Esophagus muscularis mucosa (tissue), 4 donors: ENCODE data around the gene CLSTN3. TPM values are rescaled to one million over a fixed set of nuclear protein-coding genes. Genes with fewer than 3 reads are reported as not detected.
A peak's percentile ranks its signal among the peaks of the same experiment; 100 is the strongest.

Experiments
- DNase-seq: peaks from one replicate; pipeline ENCODE4 v3.0.0-alpha.2; 2017; ENCODE audit errors: extremely low spot score
- H3K27ac ChIP-seq, 4 donors: fragments of 200-600 bp; sonication (generic); replicated peaks in 1 of 4; 1 replicate in 3 of 4; 2 replicates in 1 of 4; pipeline ENCODE4 v1.5.1; 2016 to 2019; ENCODE audit warnings: mild to moderate bottlenecking in 1 of 4
- H3K27me3 ChIP-seq, 4 donors: fragments of 200-600 bp; sonication (generic); one replicate each; pipeline versions ENCODE4 v1.5.1 to v1.6.0; 2016 to 2019
- H3K36me3 ChIP-seq, 4 donors: fragments of 200-600 bp; sonication (generic); one replicate each; pipeline ENCODE4 v1.5.1; 2016 to 2019
- H3K4me1 ChIP-seq, 4 donors: fragments of 200-600 bp; sonication (generic); one replicate each; pipeline ENCODE4 v1.5.1; 2016 to 2019
- H3K4me3 ChIP-seq, 4 donors: fragments of 200-600 bp; sonication (generic); 1 replicate in 2 of 4; 2 replicates in 2 of 4; pipeline ENCODE4 v1.5.1; 2016 to 2019; ENCODE audit warnings: mild to moderate bottlenecking in 4 of 4, moderate library complexity in 1 of 4
- H3K9me3 ChIP-seq, 4 donors: fragments of 200-600 bp; sonication (generic); 1 replicate in 3 of 4; 2 replicates in 1 of 4; pipeline ENCODE4 v1.5.1; 2016 to 2019
- EP300 ChIP-seq: sonication (generic); formaldehyde crosslinking; IDR thresholded peaks from one replicate; pipeline ENCODE4 v1.6.1; 2017; ENCODE audit warnings: antibody characterized with exemption
- POLR2A ChIP-seq: fragments of 450-650 bp; IDR thresholded peaks from one replicate; pipeline ENCODE4 v1.6.1; 2017; ENCODE audit warnings: antibody characterized with exemption, moderate library complexity, mild to moderate bottlenecking, low read depth
- POLR2AphosphoS5 ChIP-seq, 2 donors: sonication (generic); formaldehyde crosslinking; IDR thresholded peaks; one replicate each; pipeline ENCODE4 v1.6.1; 2017; ENCODE audit warnings: antibody characterized with exemption in 2 of 2
- WGBS: methylation state at CpG from one replicate; pipeline ENCODE4 v1.1.5; 2018; 5-methylcytosine and 5-hydroxymethylcytosine counted together
- intact Hi-C: fragments of 100-400 bp; cut with DNase I; formaldehyde crosslinking; loops from one replicate; pipeline ENCODE4 v1.15.1; 2023
- total RNA-seq, 4 donors: library from RNA; depleted of rRNA; stranded (reverse); fragments of >200 nt; gene quantifications; one replicate each; pipeline versions ENCODE4 v1.1.0 to v1.2.1, GENCODE V29; 2016
- TF ChIP-seq, protein P1 (sequence below), 3 experiments: fragments of 200-600 bp in 2 of 3; fragments of 450-650 bp in 1 of 3; sonication (generic) in 2 of 3; IDR thresholded peaks; one replicate each; pipeline ENCODE4 v1.5.1; 2017 to 2019; ENCODE audit warnings: antibody characterized with exemption in 3 of 3, mild to moderate bottlenecking in 2 of 3, moderate library complexity in 1 of 3

Gene CLSTN3
- total RNA-seq, 4 donors from 2014 or later = 9.6 to 25.6 (median 19.3) TPM

DNA sequence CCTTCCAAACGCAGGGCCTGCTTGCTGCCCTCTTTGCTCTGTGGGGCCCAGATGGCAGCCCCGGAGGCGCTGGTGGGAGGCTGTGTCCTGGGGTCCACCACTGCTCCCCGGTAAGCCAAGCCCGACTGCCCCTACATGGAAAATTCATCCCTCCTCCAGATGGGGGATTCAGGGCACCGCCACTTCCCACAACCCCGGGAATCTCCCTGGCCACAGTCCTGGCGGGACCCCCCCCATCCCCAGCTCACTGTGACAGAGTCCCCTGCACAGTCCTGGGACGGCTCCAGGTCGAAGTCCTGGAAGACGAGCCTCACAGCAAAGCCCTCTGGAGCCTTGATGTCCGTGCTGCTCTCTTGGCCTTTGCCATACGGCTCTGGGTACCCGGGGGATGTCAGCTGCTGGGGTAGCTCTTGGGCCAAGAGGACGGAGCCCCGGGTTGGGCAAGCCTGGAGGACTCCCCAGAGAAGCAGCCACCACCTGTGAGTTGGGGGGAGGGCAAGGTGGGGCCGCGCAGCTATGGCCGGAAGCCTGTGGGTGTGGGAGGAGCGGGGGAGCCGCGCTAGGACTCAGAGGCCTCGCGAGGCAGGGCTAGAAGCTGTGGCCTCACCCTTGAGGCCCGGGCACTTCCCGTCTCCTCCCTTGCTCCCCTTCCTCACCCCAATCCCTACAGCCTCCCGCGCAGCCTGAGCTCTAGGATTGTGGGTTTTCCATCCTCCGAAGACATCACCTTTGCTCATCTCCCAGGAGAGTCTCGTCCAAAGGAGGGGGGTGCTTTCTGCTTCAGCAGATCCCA lies 22.0 kb upstream of the CLSTN3 start:
- no peaks in the 10 kb centered on the region for H3K9me3 ChIP-seq
- H3K27ac ChIP-seq = peak overlapping the region; percentile 91 to 96 (median 94)
- TF ChIP-seq POLR2AphosphoS5 (IDR thresholded peaks at IDR 0.05) = peak; percentile 70 to 75
- TF ChIP-seq, protein P1, sequence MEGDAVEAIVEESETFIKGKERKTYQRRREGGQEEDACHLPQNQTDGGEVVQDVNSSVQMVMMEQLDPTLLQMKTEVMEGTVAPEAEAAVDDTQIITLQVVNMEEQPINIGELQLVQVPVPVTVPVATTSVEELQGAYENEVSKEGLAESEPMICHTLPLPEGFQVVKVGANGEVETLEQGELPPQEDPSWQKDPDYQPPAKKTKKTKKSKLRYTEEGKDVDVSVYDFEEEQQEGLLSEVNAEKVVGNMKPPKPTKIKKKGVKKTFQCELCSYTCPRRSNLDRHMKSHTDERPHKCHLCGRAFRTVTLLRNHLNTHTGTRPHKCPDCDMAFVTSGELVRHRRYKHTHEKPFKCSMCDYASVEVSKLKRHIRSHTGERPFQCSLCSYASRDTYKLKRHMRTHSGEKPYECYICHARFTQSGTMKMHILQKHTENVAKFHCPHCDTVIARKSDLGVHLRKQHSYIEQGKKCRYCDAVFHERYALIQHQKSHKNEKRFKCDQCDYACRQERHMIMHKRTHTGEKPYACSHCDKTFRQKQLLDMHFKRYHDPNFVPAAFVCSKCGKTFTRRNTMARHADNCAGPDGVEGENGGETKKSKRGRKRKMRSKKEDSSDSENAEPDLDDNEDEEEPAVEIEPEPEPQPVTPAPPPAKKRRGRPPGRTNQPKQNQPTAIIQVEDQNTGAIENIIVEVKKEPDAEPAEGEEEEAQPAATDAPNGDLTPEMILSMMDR (IDR thresholded peaks at IDR 0.05) = no peak
- peak; percentile 38 for TF ChIP-seq POLR2A
- peak overlapping the region; percentile 57 to 82 (median 68) for H3K4me3 ChIP-seq
- DNase-seq = peak; percentile 94
- peaks cover 0 to 14% (median 9%) of the 10 kb centered on the region in 4 donors for H3K36me3 ChIP-seq
- intact Hi-C loops = loop anchor here (2.0 kb wide), 1 partner anchor 15 kb away; the partner anchor contains the start of gene C1R
- H3K27me3 ChIP-seq = no peaks in the 10 kb centered on the region
- WGBS = 3% methylated on average over 11 of the region's 30 CpGs
- H3K4me1 ChIP-seq = peaks cover 17 to 66% (median 53%) of the 10 kb centered on the region in 4 donors

DNA sequence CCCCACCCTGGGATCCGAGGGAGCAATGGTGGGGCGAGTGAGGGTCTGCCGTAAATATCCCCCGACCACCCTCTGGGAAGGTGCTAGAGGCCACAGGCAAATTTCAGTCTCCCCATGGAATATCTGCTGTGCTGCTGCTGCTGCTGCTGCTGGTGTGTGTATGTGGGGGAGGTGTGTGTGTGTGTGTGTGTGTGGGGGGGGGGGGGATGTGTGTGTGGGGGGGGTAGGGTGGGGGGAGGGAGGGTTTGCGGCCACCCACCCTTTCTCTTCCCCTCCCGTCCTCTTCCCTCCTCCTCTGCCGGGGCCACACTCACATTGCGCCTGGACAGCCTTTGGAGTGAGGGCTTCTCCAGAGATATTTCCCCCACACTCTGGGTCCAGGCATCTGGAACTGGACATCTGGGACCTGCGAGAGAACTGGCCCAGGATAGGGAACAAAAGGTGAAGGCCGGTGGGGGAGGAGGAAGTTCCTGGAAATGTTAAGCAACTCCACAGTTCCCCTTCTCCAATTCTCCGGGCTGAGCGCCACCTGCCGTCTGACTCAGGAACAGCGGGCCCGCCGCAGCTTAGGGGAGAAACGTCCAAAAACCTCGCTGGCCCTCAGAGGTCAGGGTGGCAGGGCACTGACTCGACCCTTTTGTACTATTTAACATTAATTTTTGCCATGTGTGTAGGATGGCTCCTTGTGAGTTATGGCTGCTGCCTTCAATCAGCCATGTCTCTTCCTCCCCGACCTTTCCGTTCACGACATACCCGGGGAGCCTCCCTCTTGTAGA lies 21.2 kb upstream of the CLSTN3 start, which contains the start of gene C1RL:
TSS of gene C1RL (minus strand) at position 419 of the 776 bp plus-strand sequence. CDS start at position 385, 34 bp downstream.
- Histone ChIP-seq H3K9me3 (no peaks in the 10 kb centered on the region), H3K4me3 (peak within 1 kb of the TSS; percentile 57 to 82 (median 68)), H3K27me3 (no peaks in the 10 kb centered on the region), H3K4me1 (peaks cover 17 to 70% (median 57%) of the 10 kb centered on the region in 4 donors), H3K27ac (peak within 1 kb of the TSS; percentile 91 to 96 (median 94)), H3K36me3 (peaks cover 0 to 6% (median 5%) of the 10 kb centered on the region in 4 donors)
- intact Hi-C loops = loop anchor here (1.0 to 2.0 kb wide), 2 partner anchors 16 to 49 kb away; partner anchors contain the start of genes C1R and C1S
- TF ChIP-seq POLR2AphosphoS5 (IDR thresholded peaks at IDR 0.05) (peak; percentile 88), POLR2A (peak; percentile 67), EP300 (peak; percentile 84)
- TF ChIP-seq, protein P1 (IDR thresholded peaks at IDR 0.05) = peak; percentile 98 to 100 (median 99)
- 26% methylated on average over 14 of the region's 23 CpGs for WGBS
- DNase-seq = peak; percentile 99

DNA sequence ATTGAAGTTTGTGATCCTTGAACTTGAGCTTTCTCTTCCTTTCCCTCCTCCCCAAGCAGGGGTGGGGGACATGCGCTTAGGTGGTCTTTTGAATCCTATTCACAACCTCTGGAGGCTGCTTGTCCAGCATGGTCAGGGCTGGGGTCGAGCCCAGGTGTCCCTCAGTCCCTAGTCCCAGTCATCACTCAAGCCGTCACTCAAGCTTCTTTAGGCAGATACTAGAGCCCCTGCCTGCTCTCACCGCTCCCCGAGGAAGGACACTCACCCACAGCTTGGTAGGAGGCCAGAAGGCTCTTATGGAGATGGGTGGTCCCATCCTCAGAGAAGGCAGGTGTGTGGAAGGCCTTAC lies 20.6 kb upstream of the CLSTN3 start:
- WGBS = 60% methylated on average over 5 of the region's 5 CpGs
- Histone ChIP-seq H3K27ac (peak overlapping the region; percentile 91 to 96 (median 94)), H3K27me3 (no peaks in the 10 kb centered on the region)

DNA sequence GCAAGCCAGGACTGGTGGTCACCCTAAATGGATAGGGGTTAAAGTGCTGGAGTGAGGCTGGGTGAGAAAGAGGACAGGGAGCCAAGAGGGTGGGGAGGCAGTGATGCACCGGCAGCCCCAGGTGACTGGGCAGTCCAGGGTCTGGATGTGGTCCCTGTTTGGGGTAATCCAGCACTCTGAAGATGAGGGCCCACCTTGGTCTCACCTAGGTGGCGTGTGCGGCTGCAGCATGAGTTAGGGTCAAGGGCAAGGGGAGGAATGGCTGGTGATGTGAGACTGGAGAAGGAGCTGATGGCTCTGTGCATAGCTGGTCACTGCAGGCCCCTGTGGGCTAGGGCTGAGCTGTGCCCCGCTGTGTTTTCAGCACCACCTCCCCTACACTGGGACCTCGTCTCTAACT lies 19.5 kb upstream of the CLSTN3 start:
- 95% methylated on average over 4 of the region's 5 CpGs for WGBS
- H3K27me3 ChIP-seq = no peaks in the 10 kb centered on the region
- no peak overlapping the region for H3K27ac ChIP-seq
- peaks cover 17 to 57% (median 54%) of the 10 kb centered on the region in 4 donors for H3K4me1 ChIP-seq
- H3K4me3 ChIP-seq = no peak overlapping the region
- H3K9me3 ChIP-seq = no peaks in the 10 kb centered on the region
- no peak for DNase-seq
- intact Hi-C loops = loop anchor here (5.0 kb wide), 2 partner anchors 163 to 238 kb away; partner anchors contain the start of gene SPSB2
- TF ChIP-seq EP300 = no peak
- TF ChIP-seq POLR2A = no peak
- TF ChIP-seq POLR2AphosphoS5 (IDR thresholded peaks at IDR 0.05) = no peak
- TF ChIP-seq, protein P1 (IDR thresholded peaks at IDR 0.05) = no peak
- peaks cover 0 to 8% (median 0%) of the 10 kb centered on the region in 4 donors for H3K36me3 ChIP-seq

More for the DNA sequence above, 20.6 kb upstream of the CLSTN3 start:
- intact Hi-C loops = loop anchor here (1.0 to 2.0 kb wide), 2 partner anchors 17 to 49 kb away; partner anchors contain the start of genes C1R and C1S
- H3K4me1 ChIP-seq = peaks cover 17 to 64% (median 57%) of the 10 kb centered on the region in 4 donors
- no peaks in the 10 kb centered on the region for H3K9me3 ChIP-seq
- no peak for DNase-seq
- H3K36me3 ChIP-seq = peaks cover 0 to under 1% (median 0%) of the 10 kb centered on the region in 4 donors
- H3K4me3 ChIP-seq = peak overlapping the region; percentile 57 to 82 (median 68)
- no peak for TF ChIP-seq EP300
- TF ChIP-seq, protein P1 (IDR thresholded peaks at IDR 0.05) = no peak
- TF ChIP-seq POLR2AphosphoS5 (IDR thresholded peaks at IDR 0.05) = no peak
- no peak for TF ChIP-seq POLR2A
